SU-DHL-6 (cell line): ENCODE results near the gene GABBR1.
"Not testable (repeated sequence)": the region's sequence is repeated elsewhere in the genome, so short reads cannot be mapped to it uniquely, and the experiment has no call there.

Experiments used
- H2AFZ ChIP-seq: fragments of 200-600 bp; sonication (generic); 2 replicates; pipeline ENCODE4 v1.6.1; 2014; ENCODE audit warnings: low read depth, mild to moderate bottlenecking, moderate library complexity, mixed read lengths, antibody characterized with exemption, low read length; ENCODE audit not compliant: severe bottlenecking
- H3F3A ChIP-seq: fragments of 200-600 bp; shearing (Covaris generic); 2 replicates; pipeline ENCODE4 v1.6.0; 2016; ENCODE audit warnings: antibody characterized with exemption, mild to moderate bottlenecking; ENCODE audit not compliant: insufficient read depth
- H3K27ac ChIP-seq: fragments of 200-600 bp; sonication (generic); 2 replicates; pipeline ENCODE4 v1.5.1; 2016; ENCODE audit warnings: low read depth, mild to moderate bottlenecking, low read length, moderate library complexity, mixed read lengths
- H3K27me3 ChIP-seq: fragments of 200-600 bp; sonication (generic), shearing (Covaris generic); 2 replicates; pipeline ENCODE4 v1.6.0; 2014; ENCODE audit warnings: mild to moderate bottlenecking, low read length
- H3K36me3 ChIP-seq: fragments of 200-600 bp; sonication (generic); 2 replicates; pipeline ENCODE4 v1.6.1; 2014; ENCODE audit warnings: mild to moderate bottlenecking, low read length, mixed read lengths
- H3K4me2 ChIP-seq: fragments of 300-600, 200-600 bp; shearing (Covaris generic), sonication (generic); 2 replicates; pipeline ENCODE4 v1.6.0; 2014; ENCODE audit warnings: low read length, low read depth, mild to moderate bottlenecking; ENCODE audit not compliant: poor library complexity, severe bottlenecking
- H3K4me3 ChIP-seq: fragments of 200-600 bp; sonication (generic); 2 replicates; pipeline ENCODE4 v1.5.1; 2014; ENCODE audit warnings: antibody characterized with exemption, low read length, mild to moderate bottlenecking, mixed read lengths; ENCODE audit not compliant: insufficient read depth, poor library complexity, severe bottlenecking
- H3K79me2 ChIP-seq: fragments of 200-600 bp; sonication (generic); 2 replicates; pipeline ENCODE4 v1.6.1; 2014; ENCODE audit warnings: mild to moderate bottlenecking, low read length, moderate library complexity; ENCODE audit not compliant: insufficient read depth
- H3K9ac ChIP-seq: fragments of 200-600 bp; sonication (generic); 2 replicates; pipeline ENCODE4 v1.7.0; 2014; ENCODE audit warnings: mild to moderate bottlenecking, low read length
- H3K9me2 ChIP-seq: fragments of 200-600 bp; sonication (generic); replicated peaks from 2 replicates; pipeline ENCODE4 v1.6.1; 2014; ENCODE audit warnings: low read length; ENCODE audit not compliant: insufficient read depth
- H3K9me3 ChIP-seq: fragments of 200-600 bp; sonication (generic); 2 replicates; pipeline ENCODE4 v1.6.1; 2014; ENCODE audit warnings: low read length, mixed read lengths; ENCODE audit not compliant: insufficient read depth
- H4K20me1 ChIP-seq: fragments of 200-600 bp; sonication (generic); 2 replicates; pipeline ENCODE4 v1.6.1; 2014; ENCODE audit warnings: low read depth, mild to moderate bottlenecking, antibody characterized with exemption, low read length, moderate library complexity, mixed read lengths
- CTCF ChIP-seq: fragments of 200-600 bp; sonication (generic); IDR thresholded peaks from one replicate; pipeline ENCODE4 v1.5.1; 2017; ENCODE audit warnings: antibody characterized with exemption, mild to moderate bottlenecking, low read length, moderate library complexity; ENCODE audit not compliant: insufficient read depth, poor library complexity, severe bottlenecking
- EZH2phosphoT487 ChIP-seq: fragments of 200-600 bp; sonication (generic), shearing (Covaris generic); conservative IDR thresholded peaks from 2 replicates; pipeline ENCODE4 v1.6.1; 2018; ENCODE audit warnings: mild to moderate bottlenecking, antibody characterized with exemption, low read length, moderate library complexity, mixed read lengths

The GABBR1 gene

GRCh38 chr6:29666826-29667130 is 33.8 kb upstream of the GABBR1 start:
- no peak overlapping the region for H3K27ac ChIP-seq
- no peak overlapping the region for H3K4me2 ChIP-seq
- no peak overlapping the region for H3K4me3 ChIP-seq
- no peak overlapping the region for H3K9ac ChIP-seq
- H2AFZ ChIP-seq = no peak overlapping the region
- no peaks in the 10 kb centered on the region for H4K20me1 ChIP-seq
- no peaks in the 10 kb centered on the region for H3F3A ChIP-seq
- H3K27me3 ChIP-seq = no peaks in the 10 kb centered on the region
- no peaks in the 10 kb centered on the region for H3K9me3 ChIP-seq
- no peaks in the 10 kb centered on the region for H3K79me2 ChIP-seq
- TF ChIP-seq CTCF (no peak), EZH2phosphoT487 (no peak)
- no peaks in the 10 kb centered on the region for H3K36me3 ChIP-seq
- H3K9me2 ChIP-seq = no peaks in the 10 kb centered on the region

GRCh38 chr6:29665942-29666825 is 33.2 kb upstream of the GABBR1 start:
- H3K27ac ChIP-seq = no peak overlapping the region
- H3K36me3 ChIP-seq = no peaks in the 10 kb centered on the region
- H3K9me3 ChIP-seq = no peaks in the 10 kb centered on the region
- H3K79me2 ChIP-seq = no peaks in the 10 kb centered on the region
- no peak overlapping the region for H3K4me2 ChIP-seq
- no peak overlapping the region for H3K9ac ChIP-seq
- no peaks in the 10 kb centered on the region for H3K27me3 ChIP-seq
- no peak overlapping the region for H3K4me3 ChIP-seq
- H2AFZ ChIP-seq = no peak overlapping the region
- no peaks in the 10 kb centered on the region for H3F3A ChIP-seq
- H4K20me1 ChIP-seq = no peaks in the 10 kb centered on the region
- TF ChIP-seq CTCF = no peak
- TF ChIP-seq EZH2phosphoT487 = no peak
- no peaks in the 10 kb centered on the region for H3K9me2 ChIP-seq

GRCh38 chr6:29663300-29664042 is 30.5 kb upstream of the GABBR1 start:
- Histone ChIP-seq H3K27ac (no peak overlapping the region), H3K4me2 (no peak overlapping the region), H3K9ac (no peak overlapping the region), H3F3A (no peaks in the 10 kb centered on the region), H3K4me3 (no peak overlapping the region), H3K9me2 (no peaks in the 10 kb centered on the region), H3K27me3 (no peaks in the 10 kb centered on the region), H4K20me1 (no peaks in the 10 kb centered on the region), H3K9me3 (no peaks in the 10 kb centered on the region), H2AFZ (no peak overlapping the region), H3K79me2 (no peaks in the 10 kb centered on the region), H3K36me3 (no peaks in the 10 kb centered on the region)
- TF ChIP-seq EZH2phosphoT487 (no peak), CTCF (no peak)

- not testable (repeated sequence) for H3K9me3 ChIP-seq, H3K4me3 ChIP-seq, H3K9ac ChIP-seq, H3K9me2 ChIP-seq, H3F3A ChIP-seq, H4K20me1 ChIP-seq, H3K27ac ChIP-seq, H3K27me3 ChIP-seq, H3K36me3 ChIP-seq, H3K79me2 ChIP-seq, H2AFZ ChIP-seq, H3K4me2 ChIP-seq
Observed at GRCh38 chr6:29661502-29662141, 28.6 kb upstream of the GABBR1 start.
